Measurements from ENCODE around the gene MFAP4. TPM values are rescaled to one million over a fixed set of nuclear protein-coding genes. Genes with fewer than 3 reads are reported as not detected.

The MFAP4 gene
- total and polyA plus RNA-seq, 10 donors: 10.1 to 48.4 (median 19.9) TPM

DNA sequence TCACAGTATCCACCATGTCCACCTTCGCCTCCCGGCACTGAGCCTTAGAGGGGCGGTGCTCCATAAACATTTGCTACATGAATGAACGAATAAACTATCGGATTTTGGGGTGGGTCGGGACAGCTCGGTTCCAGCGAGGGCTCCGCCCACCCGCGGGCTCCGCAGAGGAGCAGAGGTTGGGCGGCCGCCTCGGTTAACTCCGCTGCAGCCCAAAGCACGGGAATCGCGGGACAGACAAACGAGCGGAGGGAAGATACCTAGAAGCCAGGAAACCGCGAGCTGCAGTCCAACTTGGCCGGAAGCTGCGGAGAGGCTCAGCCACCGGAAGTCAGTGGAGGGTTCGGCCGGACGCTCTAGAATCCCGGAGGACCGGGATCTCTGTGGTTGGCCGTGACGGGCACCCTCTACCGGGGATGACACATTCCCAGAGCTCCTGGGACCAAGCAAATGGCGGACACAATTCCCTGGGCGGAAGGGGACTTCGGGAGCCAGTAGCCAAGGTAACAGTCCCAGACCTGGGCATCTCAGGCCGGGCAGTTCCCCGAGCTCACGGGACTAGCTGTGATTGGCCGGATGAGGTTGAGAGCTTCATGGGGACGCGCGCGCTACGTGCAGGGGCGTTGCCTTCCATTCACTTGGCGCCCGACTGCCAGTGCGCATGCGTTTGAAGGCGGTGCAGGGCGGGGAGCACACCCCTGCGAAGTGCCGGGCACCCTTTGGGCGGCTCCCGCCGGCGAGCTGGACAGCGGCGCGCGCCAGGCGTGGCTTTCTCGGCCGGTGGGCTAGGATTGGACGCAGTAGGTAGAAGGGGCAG is 9.2 kb downstream of the MFAP4 start:
- H3K27me3 ChIP-seq (replicated peaks in 1 of 7): no peaks in the 10 kb centered on the region
- H3K36me3 ChIP-seq: peaks cover 4 to 38% (median 31%) of the 10 kb centered on the region in 6 donors
- TF ChIP-seq CTCF (IDR thresholded peaks at IDR 0.05 in 8 of 11, conservative IDR thresholded peaks at IDR 0.05 in 3 of 11): peak in 3 of 11 experiments; percentile 17 to 54 (median 27)
- peak; percentile 6 to 50 (median 15) for TF ChIP-seq POLR2A (IDR thresholded peaks at IDR 0.05)
- TF ChIP-seq POLR2AphosphoS5 (IDR thresholded peaks at IDR 0.05): peak; percentile 92 to 93 (median 93)
- 0 to 1% (median 0%) methylated on average over 54 to 67 of the region's 67 CpGs for WGBS, 5 donors
- H3K9me3 ChIP-seq: no peaks in the 10 kb centered on the region
- H3K27ac ChIP-seq: peak overlapping the region; percentile 96 to 98 (median 98)
- peak overlapping the region; percentile 71 to 93 (median 88) for H3K4me3 ChIP-seq
- peaks cover 7 to 74% (median 32%) of the 10 kb centered on the region in 6 donors for H3K4me1 ChIP-seq
- intact Hi-C loops (cut with DNase I; ENCODE audit: low total_unique reads): no loop called here
- peak; percentile 100 for DNase-seq

DNA sequence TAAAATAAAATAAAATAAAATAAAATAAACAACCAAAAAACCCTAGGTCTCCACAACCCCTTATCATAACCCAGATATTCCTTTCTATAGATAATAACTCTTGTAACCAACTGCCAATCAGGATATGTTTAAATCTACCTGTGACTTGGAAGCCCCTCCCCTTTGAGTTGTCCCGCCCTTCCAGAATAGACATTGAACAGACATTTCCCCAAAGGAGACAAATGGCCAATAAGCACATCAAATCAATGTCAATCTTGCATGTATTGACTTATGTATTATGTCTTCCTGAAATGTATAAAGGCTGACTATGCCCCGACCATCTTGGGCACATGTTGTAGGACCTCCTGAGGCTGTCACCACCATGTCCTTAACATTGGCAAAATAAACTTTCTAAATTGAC is 10.2 kb downstream of the MFAP4 start:
- peaks cover 9 to 74% (median 41%) of the 10 kb centered on the region in 6 donors for H3K4me1 ChIP-seq
- H3K27ac ChIP-seq: peak overlapping the region; percentile 96 to 98 (median 98)
- H3K27me3 ChIP-seq (replicated peaks in 1 of 7): no peaks in the 10 kb centered on the region
- no peaks in the 10 kb centered on the region for H3K9me3 ChIP-seq
- 43 to 73% (median 59%) methylated on average over 2 of the region's 2 CpGs for whole genome bisulfite sequencing, 5 donors
- intact Hi-C loops (cut with DNase I; ENCODE audit: low total_unique reads): no loop called here
- TF ChIP-seq CTCF (IDR thresholded peaks at IDR 0.05 in 8 of 11, conservative IDR thresholded peaks at IDR 0.05 in 3 of 11): no peak
- no peak for TF ChIP-seq POLR2A (IDR thresholded peaks at IDR 0.05)
- H3K4me3 ChIP-seq: peak overlapping the region in 7 of 8 donors; percentile 79 to 93 (median 90)
- no peak for DNase-seq
- peaks cover 4 to 28% (median 22%) of the 10 kb centered on the region in 6 donors for H3K36me3 ChIP-seq

DNA sequence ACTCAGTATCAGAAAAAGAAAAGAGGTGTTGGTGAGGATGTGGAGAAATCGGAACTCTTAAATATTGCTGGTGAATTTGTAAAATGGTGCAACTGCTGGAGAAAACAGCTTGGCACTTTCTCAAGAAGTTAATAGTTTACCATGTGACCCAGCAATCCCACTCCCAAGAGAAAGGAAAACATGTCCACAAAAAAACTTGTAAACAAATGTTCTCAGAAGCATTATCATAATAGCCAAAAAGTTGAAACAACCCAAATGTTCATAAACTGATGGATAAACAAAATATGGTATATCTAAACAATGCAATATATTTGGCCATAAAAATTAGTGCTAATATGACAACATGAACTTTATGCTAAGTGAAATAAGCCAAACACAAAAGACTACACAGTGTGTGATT is 11.3 kb downstream of the MFAP4 start:
- no peaks in the 10 kb centered on the region for H3K9me3 ChIP-seq
- DNase-seq: no peak
- H3K4me1 ChIP-seq: peaks cover 19 to 75% (median 49%) of the 10 kb centered on the region in 6 donors
- TF ChIP-seq CTCF (IDR thresholded peaks at IDR 0.05 in 8 of 11, conservative IDR thresholded peaks at IDR 0.05 in 3 of 11) (no peak), POLR2A (IDR thresholded peaks at IDR 0.05) (no peak), POLR2AphosphoS5 (IDR thresholded peaks at IDR 0.05) (no peak)
- H3K27me3 ChIP-seq (replicated peaks in 1 of 7): no peaks in the 10 kb centered on the region
- intact Hi-C loops (cut with DNase I; ENCODE audit: low total_unique reads): no loop called here
- no peak overlapping the region for H3K27ac ChIP-seq
- H3K4me3 ChIP-seq: no peak overlapping the region
- peaks cover 0 to 18% (median 11%) of the 10 kb centered on the region in 6 donors for H3K36me3 ChIP-seq
- 91 to 100% (median 97%) methylated on average over 1 of the region's 1 CpG for WGBS, 5 donors

- peaks cover 24 to 75% (median 53%) of the 10 kb centered on the region in 6 donors for H3K4me1 ChIP-seq
- no peak overlapping the region for H3K27ac ChIP-seq
- no peak overlapping the region for H3K4me3 ChIP-seq
- H3K9me3 ChIP-seq: no peaks in the 10 kb centered on the region
- H3K36me3 ChIP-seq: peaks cover 0 to 2% (median 0%) of the 10 kb centered on the region in 6 donors
- TF ChIP-seq POLR2AphosphoS5 (IDR thresholded peaks at IDR 0.05) (no peak), CTCF (IDR thresholded peaks at IDR 0.05 in 8 of 11, conservative IDR thresholded peaks at IDR 0.05 in 3 of 11) (no peak), POLR2A (IDR thresholded peaks at IDR 0.05) (no peak)
- intact Hi-C loops (cut with DNase I; ENCODE audit: low total_unique reads): no loop called here
- 86 to 93% (median 87%) methylated on average over 5 of the region's 5 CpGs for WGBS, 5 donors
- DNase-seq: no peak
- no peaks in the 10 kb centered on the region for H3K27me3 ChIP-seq (replicated peaks in 1 of 7)
Observed at GRCh38 chr17:19374136-19374535, 12.9 kb downstream of the MFAP4 start.

Data from spleen (tissue), 11 donors.